Ramos (cell line): ENCODE data around the gene LGALS8.
"Not testable (repeated sequence)": the region's sequence is repeated elsewhere in the genome, so short reads cannot be mapped to it uniquely, and the experiment has no call there.

Source experiments
- in situ Hi-C: fragments of 300-500 bp; cut with MboI; formaldehyde crosslinking; loops from one replicate; pipeline ENCODE4 v1.14.3; 2022; ENCODE audit warnings: low sequenced_read_pairs; ENCODE audit not compliant: unreplicated experiment

Gene LGALS8

GRCh38 chr1:236577041-236577440 is 53.3 kb downstream of the LGALS8 start:
- in situ Hi-C loops: not testable (repeated sequence)

- in situ Hi-C loops: no loop called here
Measured at GRCh38 chr1:236578661-236579060, 54.9 kb downstream of the LGALS8 start.

GRCh38 chr1:236580404-236580803 is 56.6 kb downstream of the LGALS8 start:
- in situ Hi-C loops: not testable (repeated sequence)

- in situ Hi-C loops: no loop called here
Measured at GRCh38 chr1:236581528-236581927, 57.7 kb downstream of the LGALS8 start.

- in situ Hi-C loops: no loop called here
Measured at GRCh38 chr1:236589531-236589930, 65.7 kb downstream of the LGALS8 start.

GRCh38 chr1:236590553-236591150 is 66.9 kb downstream of the LGALS8 start:
- in situ Hi-C loops: no loop called here

GRCh38 chr1:236602171-236602570 is 78.4 kb downstream of the LGALS8 start:
- in situ Hi-C loops: no loop called here
